GM21737 (cell line): Measurements from ENCODE around the gene STYK1.
A peak's percentile ranks its signal among the peaks of the same experiment; 100 is the strongest.

ENCODE experiments used
- ATAC-seq: cut with Tn5 transposase; IDR thresholded peaks from one replicate; pipeline ENCODE4 v1.9.1; 2021; ENCODE audit warnings: mild to moderate bottlenecking, moderate library complexity; ENCODE audit not compliant: unreplicated experiment

The STYK1 gene, protein sequence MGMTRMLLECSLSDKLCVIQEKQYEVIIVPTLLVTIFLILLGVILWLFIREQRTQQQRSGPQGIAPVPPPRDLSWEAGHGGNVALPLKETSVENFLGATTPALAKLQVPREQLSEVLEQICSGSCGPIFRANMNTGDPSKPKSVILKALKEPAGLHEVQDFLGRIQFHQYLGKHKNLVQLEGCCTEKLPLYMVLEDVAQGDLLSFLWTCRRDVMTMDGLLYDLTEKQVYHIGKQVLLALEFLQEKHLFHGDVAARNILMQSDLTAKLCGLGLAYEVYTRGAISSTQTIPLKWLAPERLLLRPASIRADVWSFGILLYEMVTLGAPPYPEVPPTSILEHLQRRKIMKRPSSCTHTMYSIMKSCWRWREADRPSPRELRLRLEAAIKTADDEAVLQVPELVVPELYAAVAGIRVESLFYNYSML

DNA sequence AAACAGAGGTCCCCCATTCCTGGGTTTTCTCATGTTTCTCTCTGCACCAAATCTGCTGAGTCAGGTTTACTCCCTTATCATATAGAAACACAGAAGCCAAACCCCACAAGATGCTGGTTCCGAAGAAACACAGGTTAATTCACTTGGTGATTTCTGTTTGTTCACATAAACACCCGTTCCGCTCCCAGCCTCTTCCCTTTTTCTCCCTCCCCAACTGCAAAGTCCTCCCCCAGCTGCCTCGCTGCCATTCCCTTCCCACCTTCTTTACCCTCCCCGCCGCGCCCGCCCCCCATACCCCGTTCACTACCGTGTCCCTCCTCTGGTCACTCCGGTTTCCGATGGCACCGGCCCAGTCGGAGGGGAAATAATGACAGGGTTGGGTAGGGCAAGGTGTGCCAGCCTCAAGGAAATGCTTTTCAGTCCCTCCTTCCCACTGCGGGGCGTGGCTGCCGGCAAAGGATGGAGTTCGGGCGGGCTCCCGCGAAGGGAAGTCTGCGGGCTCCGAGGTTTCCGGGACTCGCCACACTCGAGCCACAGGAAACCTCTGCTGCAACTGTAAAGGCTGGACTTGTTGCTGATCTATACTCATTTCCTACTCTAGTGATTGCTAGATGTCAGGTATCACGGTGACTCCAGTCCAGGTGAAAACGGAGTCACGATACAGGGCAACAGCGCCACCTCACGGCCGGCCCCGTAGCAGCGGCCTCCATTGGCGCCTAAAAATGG is at the start of gene STYK1:
TSS of gene STYK1 (minus strand) at position 394 of the 726 bp plus-strand sequence. CDS start 39,434 bp downstream, outside the sequence.
- ATAC-seq = no peak

DNA sequence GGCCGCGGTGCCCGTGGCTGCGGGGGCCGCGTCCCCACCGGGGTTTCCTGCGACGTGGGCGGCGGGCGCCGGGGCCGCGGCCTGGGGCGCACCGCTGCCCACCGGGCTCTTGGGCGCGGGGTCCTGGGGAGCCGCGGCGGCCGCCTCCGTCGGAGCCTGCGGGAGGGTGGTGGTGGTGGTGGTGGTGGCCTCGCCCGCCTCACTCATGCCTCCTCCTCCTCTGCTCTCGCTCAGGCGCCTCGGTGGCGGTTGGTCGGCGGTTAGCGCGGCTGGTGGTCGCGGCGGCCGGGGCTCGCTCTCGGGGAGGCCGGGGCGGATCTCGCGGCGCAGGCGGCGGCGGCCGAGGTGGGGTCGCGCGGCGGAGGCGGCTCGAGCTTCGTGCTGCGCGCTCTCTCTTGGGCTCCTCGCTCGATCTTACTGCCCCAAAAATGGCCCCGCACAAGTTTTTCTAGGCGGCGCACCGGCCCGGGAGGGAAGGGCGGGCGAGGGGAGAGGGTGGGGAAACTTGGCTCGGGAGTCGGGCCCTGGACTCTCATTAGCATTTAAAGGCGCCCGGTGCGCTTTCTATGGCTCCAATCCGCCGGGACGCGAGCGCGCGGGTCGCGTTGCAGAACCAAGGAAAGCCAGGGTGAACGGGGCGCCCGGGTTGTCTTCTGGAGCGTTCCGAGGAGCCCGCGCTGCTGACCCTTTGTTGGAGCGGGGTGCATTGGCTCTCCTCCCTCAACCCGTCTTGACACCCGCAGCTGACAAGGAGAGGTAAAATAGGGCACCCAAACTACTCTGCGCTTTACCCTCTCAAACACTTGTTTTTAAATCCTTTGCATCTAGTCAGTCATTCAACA is 49.3 kb upstream of the STYK1 start, which contains the start of gene YBX3:
TSS of gene YBX3 (minus strand) at position 419 of the 842 bp plus-strand sequence. CDS start at position 207, 212 bp downstream.
- ATAC-seq = peak; percentile 39

DNA sequence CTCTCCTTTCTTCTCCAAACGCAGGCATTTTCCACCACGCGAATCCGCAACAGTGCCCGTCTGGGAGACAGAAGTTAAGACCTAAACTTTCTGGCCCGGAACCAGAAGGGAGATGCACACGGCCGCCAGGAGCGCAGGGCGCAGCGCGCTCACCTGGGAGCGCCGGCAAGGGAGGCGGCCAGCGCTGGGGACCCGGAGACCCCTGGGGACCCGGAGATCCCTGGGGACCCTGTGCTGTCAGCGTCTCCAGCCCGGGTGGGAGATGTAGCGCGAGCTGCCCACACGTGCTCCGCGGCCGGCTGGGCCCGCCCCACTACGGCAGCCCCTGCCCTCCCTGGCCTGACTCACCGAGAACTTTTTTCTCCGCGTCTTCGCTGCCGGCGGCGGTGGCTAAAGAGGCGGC is 48.7 kb upstream of the STYK1 start:
- peak; percentile 51 for ATAC-seq

GRCh38 chr12:10721651-10722501 is 48.0 kb upstream of the STYK1 start:
- peak; percentile 31 for ATAC-seq

DNA sequence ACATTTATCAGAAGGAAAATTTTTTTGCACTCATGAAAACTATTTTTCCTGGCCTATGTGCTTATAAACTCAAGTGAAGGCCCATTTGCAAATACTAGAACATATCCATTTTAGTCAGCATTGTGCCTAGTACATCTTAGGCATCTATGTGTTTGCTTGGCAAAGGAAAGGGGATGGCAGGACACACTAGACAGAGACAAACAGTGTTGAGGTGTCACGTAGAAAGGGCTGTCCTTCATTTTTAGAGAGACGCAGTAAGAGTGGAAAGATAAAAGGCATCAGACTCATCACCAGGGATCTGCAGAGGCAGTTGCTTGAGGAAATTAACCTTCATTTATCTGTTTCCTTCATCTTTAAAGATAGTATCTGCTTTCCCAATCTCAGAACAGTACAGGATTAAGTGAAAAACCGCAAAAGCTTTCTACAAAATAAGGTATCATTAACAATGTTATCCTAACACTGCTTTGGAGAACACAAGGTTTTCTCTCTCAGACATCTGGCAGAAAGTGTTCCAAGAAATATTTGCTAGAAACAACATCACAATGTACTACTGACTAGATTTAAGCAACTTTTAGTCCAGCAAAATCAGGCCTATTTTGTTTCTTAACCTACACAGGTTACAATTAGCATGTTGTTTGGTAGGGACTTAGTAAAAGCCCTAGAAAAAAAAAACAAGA is 47.3 kb upstream of the STYK1 start:
- no peak for ATAC-seq

DNA sequence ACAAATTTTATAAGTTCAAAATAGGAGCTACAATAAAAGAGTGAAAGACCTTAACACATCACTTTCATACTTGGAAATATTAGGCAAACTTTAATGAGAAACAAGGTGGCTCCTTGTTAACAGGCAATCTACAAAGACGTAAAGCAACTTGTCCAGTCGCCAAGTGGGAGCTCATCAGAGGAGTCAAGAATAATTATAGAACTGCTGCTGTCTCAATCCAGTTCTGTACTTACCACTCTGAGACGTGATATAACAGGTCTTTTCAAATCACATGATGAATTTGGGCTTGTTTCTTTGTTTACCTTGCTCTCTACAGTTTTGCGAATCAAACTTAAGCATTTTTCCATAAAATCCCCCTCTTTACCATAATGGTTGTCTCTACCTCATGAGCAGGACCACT is 45.6 kb upstream of the STYK1 start:
- ATAC-seq = no peak

DNA sequence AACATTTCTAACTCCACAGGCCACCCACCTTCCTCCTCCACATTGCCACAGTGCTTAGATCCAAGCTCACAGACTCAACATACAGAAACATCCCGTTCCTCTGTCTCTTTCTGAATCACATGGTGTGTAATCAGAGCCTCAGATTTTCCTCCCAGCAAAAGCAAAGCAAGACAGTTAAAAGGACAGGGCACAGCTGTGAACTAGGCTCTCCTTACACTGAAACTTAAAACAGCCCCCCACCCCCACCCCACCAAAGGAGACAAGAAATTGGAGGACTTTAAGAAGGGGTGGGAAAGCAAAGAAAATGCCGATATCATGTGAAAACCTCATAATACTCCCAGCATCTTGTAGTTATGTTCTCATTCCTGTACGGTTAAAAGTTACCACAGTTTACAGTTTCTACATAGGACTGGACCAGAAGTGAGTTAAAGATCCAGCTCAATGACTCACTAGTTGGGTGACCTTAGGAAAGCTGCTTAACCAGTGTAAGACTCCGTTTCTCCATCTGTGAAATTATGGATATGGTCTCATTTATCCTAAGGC is 44.5 kb upstream of the STYK1 start:
- ATAC-seq = no peak

DNA sequence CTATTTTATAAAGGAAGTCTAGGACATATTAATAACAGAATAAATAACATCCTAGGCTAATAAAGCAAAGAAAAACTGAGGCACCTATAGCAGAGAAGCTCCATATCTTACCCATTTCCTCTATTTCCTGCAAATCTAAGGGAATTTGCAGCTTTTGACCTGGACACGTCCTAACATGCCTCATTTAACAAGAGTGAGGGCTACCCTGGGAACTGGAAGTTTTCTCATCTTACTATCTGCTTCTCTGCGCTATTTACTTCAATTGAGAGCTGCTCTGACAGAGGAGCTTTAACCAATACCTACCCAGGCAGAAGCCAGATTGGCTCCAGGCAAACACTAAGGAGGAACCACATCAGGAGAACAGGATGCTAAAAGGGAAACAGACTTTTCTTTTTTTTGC is 43.6 kb upstream of the STYK1 start:
- ATAC-seq = no peak

- no peak for ATAC-seq
Measured at GRCh38 chr12:10716704-10717315, 43.0 kb upstream of the STYK1 start.

DNA sequence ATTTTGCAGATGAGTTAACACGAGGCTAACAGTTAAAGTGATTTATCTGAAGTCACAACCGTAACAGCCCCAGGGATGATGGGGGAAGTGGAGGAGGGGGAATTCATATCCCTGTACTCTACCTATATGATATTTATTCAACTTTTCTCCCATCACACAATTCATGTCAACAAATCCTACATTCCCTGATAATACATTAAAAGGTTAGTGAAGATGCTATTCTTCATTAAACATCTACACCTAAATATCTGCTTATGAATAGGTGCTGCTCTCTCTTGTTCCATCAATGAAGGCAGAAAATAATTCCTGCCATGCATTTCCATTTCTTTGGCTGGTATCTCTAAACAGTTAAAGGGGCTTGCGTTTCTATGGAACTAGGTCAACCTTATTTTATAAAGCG is 42.4 kb upstream of the STYK1 start:
- ATAC-seq = no peak

- no peak for ATAC-seq
Measured at GRCh38 chr12:10715491-10715890, 41.6 kb upstream of the STYK1 start.

GRCh38 chr12:10709808-10710207 is 36.0 kb upstream of the STYK1 start:
- ATAC-seq = no peak

GRCh38 chr12:10708862-10709261 is 35.0 kb upstream of the STYK1 start:
- no peak for ATAC-seq

DNA sequence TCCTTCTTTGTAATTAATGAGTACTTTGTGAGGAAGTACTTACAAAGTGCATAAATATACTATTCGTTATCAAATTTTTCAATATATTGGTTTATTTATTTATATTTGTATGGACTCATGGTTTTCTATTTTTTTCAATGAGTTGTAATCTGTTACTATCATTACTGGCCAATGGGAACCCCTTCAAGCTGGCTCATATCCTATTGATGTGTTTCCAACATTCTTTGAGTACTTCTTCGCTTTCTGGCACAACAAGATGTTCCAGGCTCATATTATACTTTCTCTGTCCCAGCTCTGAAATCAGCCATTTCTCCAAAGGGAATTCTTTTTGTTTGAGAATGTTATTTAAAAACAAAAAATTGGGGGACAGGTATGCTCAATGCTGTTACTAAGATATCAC is 31.8 kb upstream of the STYK1 start:
- no peak for ATAC-seq

DNA sequence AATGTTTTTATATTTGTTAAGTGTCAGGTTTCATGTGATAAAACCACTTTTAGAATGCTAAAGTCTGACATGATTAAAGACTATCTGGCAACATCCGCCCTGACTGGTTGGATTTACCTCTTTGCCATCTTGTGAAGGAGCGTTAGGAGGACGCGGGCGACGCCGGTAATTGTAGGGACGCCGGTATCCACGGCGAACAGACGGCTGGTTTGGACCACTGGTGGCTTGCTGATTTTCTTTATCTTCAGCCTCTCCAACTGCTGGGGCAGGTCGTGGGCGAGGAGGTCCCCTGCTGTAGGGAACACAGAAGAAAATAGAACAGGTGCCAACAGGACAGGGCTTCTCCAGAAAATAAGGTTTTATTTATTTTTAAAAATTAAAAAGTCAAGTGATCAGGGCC is 28.0 kb upstream of the STYK1 start:
- no peak for ATAC-seq

GRCh38 chr12:10701131-10701681 is 27.4 kb upstream of the STYK1 start:
- no peak for ATAC-seq

DNA sequence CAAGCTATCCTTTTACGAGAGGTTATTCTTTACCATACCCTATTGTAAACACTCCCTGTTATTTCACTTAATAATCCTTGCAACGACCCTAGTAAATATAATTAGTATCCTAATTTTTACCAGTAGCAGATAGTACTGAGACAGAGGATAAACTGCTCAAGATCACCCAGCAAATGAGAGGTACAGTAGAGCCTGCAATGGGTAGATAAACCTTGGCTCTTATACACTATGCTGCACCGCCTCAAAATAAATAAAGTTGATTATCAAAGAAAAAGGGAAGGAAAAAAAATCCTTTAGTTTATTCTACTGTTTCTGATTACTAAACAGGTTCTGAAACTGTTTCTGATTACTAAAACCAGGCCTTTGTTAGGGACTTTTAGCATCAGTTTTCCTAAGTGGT is 26.7 kb upstream of the STYK1 start:
- ATAC-seq = no peak

GRCh38 chr12:10697862-10698261 is 24.0 kb upstream of the STYK1 start:
- ATAC-seq = no peak

DNA sequence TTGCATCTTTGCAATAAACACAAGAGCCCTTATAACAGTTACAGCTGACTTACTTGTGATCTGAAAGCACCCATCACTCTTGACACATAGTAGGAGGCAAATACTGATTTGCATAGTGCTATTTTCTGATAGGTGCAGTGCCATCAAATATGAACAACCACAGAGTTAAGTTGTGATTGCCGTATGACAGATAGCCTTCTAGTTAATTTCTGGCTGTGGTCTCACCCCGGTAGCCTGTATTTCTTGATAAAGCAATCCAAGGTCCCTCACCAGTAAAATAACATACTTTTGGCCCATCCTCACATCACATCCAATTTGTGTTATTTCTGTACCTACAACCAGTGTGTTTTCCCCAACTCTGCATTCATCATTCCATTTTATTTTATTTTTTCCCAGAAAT is 23.3 kb upstream of the STYK1 start:
- no peak for ATAC-seq
